ENCODE data around the gene NDUFV2. TPM values are rescaled to one million over a fixed set of nuclear protein-coding genes. Genes with fewer than 3 reads are reported as not detected.

NDUFV2 gene
- total RNA-seq, 1 donor, result 355 TPM

- Histone ChIP-seq H3K4me3 (ENCODE audit: low read length) (no peak overlapping the region), H3K27me3 (ENCODE audit: insufficient read depth, low read length) (no peaks in the 10 kb centered on the region)
These were observed 5.2 kb upstream of the NDUFV2 start for GRCh38 chr18:9097349-9097748.

DNA sequence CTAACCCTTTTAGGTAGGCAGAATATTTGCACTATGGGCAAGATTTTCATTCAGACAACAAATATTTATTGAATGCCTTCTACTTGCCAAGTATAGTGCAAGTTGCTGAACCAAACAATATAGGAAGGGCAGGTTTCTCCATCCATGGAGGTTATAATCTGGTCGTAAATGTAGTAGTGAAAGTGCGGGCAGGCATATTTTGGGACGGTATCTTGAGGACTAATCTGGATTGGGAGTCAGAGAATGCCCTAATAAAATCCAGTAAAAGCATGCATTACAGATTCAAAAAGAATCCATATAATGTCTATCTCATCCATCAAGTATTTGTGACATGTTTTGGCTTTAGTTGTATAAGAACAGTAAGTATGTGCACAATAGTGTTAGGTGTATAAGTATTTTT lies 1.7 kb upstream of the NDUFV2 start:
- no peaks in the 10 kb centered on the region for H3K9me3 ChIP-seq (ENCODE audit: low read depth, low read length)
- H3K4me3 ChIP-seq (ENCODE audit: low read length), result no peak overlapping the region
- H3K4me1 ChIP-seq (ENCODE audit: insufficient read depth, low read length), result peaks cover 32% of the 10 kb centered on the region
- H3K27me3 ChIP-seq (ENCODE audit: insufficient read depth, low read length), result no peaks in the 10 kb centered on the region

More at GRCh38 chr18:9097349-9097748, 5.2 kb upstream of the NDUFV2 start:
- H3K9me3 ChIP-seq (ENCODE audit: low read depth, low read length), result no peaks in the 10 kb centered on the region
- H3K4me1 ChIP-seq (ENCODE audit: insufficient read depth, low read length), result peaks cover 35% of the 10 kb centered on the region

GRCh38 chr18:9101730-9102507 lies 580 bp upstream of the NDUFV2 start:
- Histone ChIP-seq H3K4me1 (ENCODE audit: insufficient read depth, low read length) (peaks cover 41% of the 10 kb centered on the region), H3K9me3 (ENCODE audit: low read depth, low read length) (no peaks in the 10 kb centered on the region), H3K4me3 (ENCODE audit: low read length) (peak overlapping the region; percentile 83), H3K27me3 (ENCODE audit: insufficient read depth, low read length) (no peaks in the 10 kb centered on the region)

DNA sequence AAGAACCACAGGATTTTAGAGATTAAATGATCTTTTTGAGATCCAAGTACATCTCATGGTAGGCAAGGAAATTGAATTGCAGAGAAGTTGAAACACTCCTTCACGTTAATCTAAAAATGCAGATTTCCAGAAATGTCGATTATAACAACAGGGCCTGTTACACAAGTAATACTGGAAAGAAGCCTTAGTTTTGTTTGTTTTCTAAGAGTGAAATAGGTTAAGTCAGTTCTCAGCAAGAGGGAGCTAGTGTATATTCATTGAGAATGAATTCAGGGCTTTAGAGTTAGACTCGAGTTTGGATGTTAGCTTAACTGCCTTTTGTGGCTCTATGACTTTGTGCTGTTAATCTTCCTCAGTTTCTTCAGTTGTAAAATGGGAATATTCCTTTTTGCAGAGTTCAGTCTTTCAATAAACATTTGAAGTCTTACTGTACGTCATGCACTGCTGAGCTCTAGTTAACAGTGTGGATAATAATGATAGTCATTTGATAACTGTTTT lies 926 bp downstream of the NDUFV2 start:
- peaks cover 51% of the 10 kb centered on the region for H3K4me1 ChIP-seq (ENCODE audit: insufficient read depth, low read length)
- no peaks in the 10 kb centered on the region for H3K27me3 ChIP-seq (ENCODE audit: insufficient read depth, low read length)
- H3K9me3 ChIP-seq (ENCODE audit: low read depth, low read length), result no peaks in the 10 kb centered on the region
- H3K4me3 ChIP-seq (ENCODE audit: low read length), result peak overlapping the region; percentile 83

DNA sequence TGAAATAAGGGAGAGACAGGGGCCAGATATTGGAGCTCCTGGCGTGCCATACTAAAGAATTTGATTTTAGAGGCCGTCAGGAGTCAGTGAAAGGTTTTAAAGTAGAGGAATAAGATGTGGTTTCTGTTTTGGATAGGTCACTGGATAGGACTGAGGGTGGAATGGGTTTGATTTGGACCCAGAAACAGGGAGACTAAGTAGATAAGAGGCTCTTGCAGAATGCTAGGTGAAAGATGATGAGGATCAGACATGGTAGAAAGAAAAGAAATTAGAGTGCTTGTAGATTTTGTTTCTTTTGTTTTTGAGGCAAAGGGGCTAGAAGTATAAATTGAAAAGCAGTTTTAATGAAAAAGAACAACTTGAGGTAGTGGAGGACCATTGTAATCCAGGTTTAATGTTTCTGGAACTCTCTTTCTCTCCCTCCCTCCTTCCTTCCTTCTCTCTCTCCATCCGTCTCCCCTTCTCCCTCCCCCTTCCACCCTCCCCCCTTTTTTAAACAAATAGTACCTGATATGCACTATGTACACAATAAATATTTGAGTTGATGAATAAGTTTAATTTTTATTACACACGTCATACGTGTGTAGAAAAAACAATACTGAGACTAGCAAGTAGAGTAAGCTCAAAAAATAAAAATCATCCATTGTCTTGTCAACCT lies 1.9 kb downstream of the NDUFV2 start:
- Histone ChIP-seq H3K9me3 (ENCODE audit: low read depth, low read length) (no peaks in the 10 kb centered on the region), H3K4me3 (ENCODE audit: low read length) (peak overlapping the region; percentile 83), H3K27me3 (ENCODE audit: insufficient read depth, low read length) (no peaks in the 10 kb centered on the region), H3K4me1 (ENCODE audit: insufficient read depth, low read length) (peaks cover 60% of the 10 kb centered on the region)

DNA sequence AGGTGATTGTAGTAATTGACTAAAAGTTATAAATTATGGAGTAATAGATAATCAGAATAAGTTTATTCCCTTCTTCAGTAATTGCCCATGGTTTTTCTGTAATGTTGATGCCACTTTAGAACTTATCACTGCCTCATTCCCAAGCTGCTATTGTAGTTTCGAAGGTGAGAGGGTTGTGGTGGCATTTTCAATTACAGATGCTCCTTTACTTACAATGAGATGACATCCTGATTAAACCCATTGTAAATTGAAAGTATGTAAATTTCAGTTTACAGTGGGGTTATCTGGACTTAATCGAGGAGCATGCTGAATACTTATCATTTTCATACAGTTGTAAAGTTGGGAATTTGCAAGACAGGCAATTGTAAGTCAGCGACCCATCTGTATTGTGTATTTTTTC lies 2.9 kb downstream of the NDUFV2 start:
- Histone ChIP-seq H3K9me3 (ENCODE audit: low read depth, low read length) (no peaks in the 10 kb centered on the region), H3K4me1 (ENCODE audit: insufficient read depth, low read length) (peaks cover 69% of the 10 kb centered on the region), H3K4me3 (ENCODE audit: low read length) (no peak overlapping the region), H3K27me3 (ENCODE audit: insufficient read depth, low read length) (no peaks in the 10 kb centered on the region)

- peaks cover 73% of the 10 kb centered on the region for H3K4me1 ChIP-seq (ENCODE audit: insufficient read depth, low read length)
- H3K4me3 ChIP-seq (ENCODE audit: low read length), result no peak overlapping the region
- H3K27me3 ChIP-seq (ENCODE audit: insufficient read depth, low read length), result no peaks in the 10 kb centered on the region
- H3K9me3 ChIP-seq (ENCODE audit: low read depth, low read length), result no peaks in the 10 kb centered on the region
These were observed 3.6 kb downstream of the NDUFV2 start for GRCh38 chr18:9106094-9106493.

DNA sequence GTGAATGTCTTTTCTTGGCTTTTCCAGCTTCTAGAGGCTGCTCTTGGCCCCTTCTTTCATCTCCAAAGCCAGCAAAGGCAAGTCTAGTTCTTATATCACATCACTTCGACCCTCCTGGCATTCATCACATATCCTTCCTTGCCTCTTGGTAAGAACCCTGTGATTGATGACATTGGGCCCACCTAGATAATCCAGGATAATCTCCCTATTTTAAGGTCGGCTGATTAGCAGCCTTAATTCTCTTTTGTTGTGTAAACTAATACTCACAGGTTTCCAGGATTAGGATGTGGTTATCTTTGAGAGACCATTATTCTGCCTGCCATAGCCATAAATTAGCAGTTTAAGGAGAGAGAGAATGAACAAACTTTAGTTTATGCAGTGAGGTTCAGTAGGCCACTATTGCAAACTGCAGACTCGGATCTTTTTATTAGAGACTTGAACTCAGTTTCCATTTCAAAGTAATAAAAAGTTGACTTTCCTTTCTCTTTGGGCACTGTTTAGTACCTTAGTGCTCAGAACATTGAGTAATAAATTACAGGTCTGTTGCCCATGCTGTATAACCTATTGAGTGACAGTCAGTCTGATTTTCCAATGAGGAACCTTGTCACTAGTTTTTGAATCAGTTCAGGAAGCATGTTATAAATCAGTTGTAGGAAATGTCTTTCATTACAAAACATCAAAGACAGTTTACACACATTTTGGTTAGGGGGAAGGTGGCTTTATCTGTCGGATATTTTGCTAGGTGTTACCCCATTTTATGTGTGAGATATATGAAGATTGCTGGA lies 4.5 kb downstream of the NDUFV2 start:
- no peaks in the 10 kb centered on the region for H3K9me3 ChIP-seq (ENCODE audit: low read depth, low read length)
- no peaks in the 10 kb centered on the region for H3K27me3 ChIP-seq (ENCODE audit: insufficient read depth, low read length)
- no peak overlapping the region for H3K4me3 ChIP-seq (ENCODE audit: low read length)
- H3K4me1 ChIP-seq (ENCODE audit: insufficient read depth, low read length), result peaks cover 68% of the 10 kb centered on the region

GRCh38 chr18:9108911-9109310 lies 6.4 kb downstream of the NDUFV2 start:
- H3K9me3 ChIP-seq (ENCODE audit: low read depth, low read length), result no peaks in the 10 kb centered on the region
- no peak overlapping the region for H3K4me3 ChIP-seq (ENCODE audit: low read length)
- no peaks in the 10 kb centered on the region for H3K27me3 ChIP-seq (ENCODE audit: insufficient read depth, low read length)
- H3K4me1 ChIP-seq (ENCODE audit: insufficient read depth, low read length), result peaks cover 73% of the 10 kb centered on the region

- Histone ChIP-seq H3K9me3 (ENCODE audit: low read depth, low read length) (no peaks in the 10 kb centered on the region), H3K4me1 (ENCODE audit: insufficient read depth, low read length) (peaks cover 70% of the 10 kb centered on the region), H3K4me3 (ENCODE audit: low read length) (no peak overlapping the region), H3K27me3 (ENCODE audit: insufficient read depth, low read length) (no peaks in the 10 kb centered on the region)
These were observed 7.0 kb downstream of the NDUFV2 start for GRCh38 chr18:9109523-9109922.

- peaks cover 72% of the 10 kb centered on the region for H3K4me1 ChIP-seq (ENCODE audit: insufficient read depth, low read length)
These were observed 11.1 kb downstream of the NDUFV2 start for GRCh38 chr18:9113468-9114149.

GRCh38 chr18:9115984-9116383 lies 13.5 kb downstream of the NDUFV2 start:
- Histone ChIP-seq H3K27me3 (ENCODE audit: insufficient read depth, low read length) (no peaks in the 10 kb centered on the region), H3K4me1 (ENCODE audit: insufficient read depth, low read length) (peaks cover 61% of the 10 kb centered on the region), H3K4me3 (ENCODE audit: low read length) (no peak overlapping the region), H3K9me3 (ENCODE audit: low read depth, low read length) (no peaks in the 10 kb centered on the region)

More at GRCh38 chr18:9113468-9114149, 11.1 kb downstream of the NDUFV2 start:
- no peak overlapping the region for H3K4me3 ChIP-seq (ENCODE audit: low read length)
- no peaks in the 10 kb centered on the region for H3K27me3 ChIP-seq (ENCODE audit: insufficient read depth, low read length)
- H3K9me3 ChIP-seq (ENCODE audit: low read depth, low read length), result no peaks in the 10 kb centered on the region

DNA sequence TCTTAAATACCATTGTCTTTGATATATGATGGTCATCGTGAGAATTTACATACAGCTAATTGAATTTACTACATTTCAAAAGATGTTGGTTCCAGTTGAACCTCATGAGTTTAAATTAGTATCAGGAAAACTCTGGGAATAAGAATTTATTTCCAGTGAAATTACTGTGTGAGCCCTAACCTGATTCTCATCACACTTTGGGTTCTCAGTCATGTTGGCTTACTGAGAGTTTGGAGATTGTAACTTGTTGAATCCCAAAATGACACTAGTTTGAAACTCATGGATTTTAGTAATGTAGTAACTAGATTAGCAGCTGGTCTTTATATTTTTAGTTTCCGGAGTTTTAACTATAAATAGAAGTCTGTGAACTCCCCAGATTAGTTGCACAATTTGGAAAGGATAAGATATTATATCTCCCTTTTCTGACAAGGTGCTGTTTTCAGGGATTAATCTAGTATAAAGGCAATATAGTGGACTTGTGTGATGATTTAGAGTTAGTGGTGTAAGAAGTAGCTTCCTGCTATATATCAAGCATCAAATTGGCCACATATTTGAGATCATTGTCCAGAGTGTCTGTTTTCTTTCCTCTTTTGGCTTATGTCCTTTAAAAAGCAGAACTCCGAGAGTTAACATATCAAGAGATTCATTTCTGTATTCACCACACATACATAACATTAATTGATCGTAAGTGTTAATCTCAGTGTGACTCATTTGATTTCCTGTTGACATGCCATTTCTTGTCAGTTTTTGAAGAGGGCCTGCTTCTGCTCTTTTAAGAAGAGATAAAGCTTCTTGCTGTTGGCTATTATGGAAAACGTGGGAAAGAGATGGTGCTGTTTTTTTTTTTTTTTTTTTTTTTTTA lies 15.7 kb downstream of the NDUFV2 start:
- H3K27me3 ChIP-seq (ENCODE audit: insufficient read depth, low read length), result no peaks in the 10 kb centered on the region
- peaks cover 57% of the 10 kb centered on the region for H3K4me1 ChIP-seq (ENCODE audit: insufficient read depth, low read length)
- no peak overlapping the region for H3K4me3 ChIP-seq (ENCODE audit: low read length)
- no peaks in the 10 kb centered on the region for H3K9me3 ChIP-seq (ENCODE audit: low read depth, low read length)

DNA sequence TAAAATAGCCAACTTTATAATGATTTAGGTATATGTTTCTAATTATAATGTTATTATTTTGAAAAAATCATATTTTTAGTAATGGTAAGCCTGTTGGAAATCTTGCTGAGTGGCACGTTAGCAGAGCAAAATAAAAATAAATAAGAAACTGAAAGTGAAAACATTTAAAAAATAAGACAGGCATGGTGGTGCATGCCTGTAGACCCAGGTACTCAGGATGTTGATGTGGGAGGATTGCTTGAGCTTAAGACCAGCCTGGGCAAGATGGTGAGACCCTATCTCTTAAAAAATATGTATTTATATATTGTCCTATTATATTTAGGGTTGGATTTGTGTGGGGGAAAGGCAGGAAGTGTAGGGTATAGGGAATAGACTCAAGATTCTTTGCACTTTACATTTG lies 18.3 kb downstream of the NDUFV2 start:
- peaks cover 42% of the 10 kb centered on the region for H3K4me1 ChIP-seq (ENCODE audit: insufficient read depth, low read length)
- H3K9me3 ChIP-seq (ENCODE audit: low read depth, low read length), result no peaks in the 10 kb centered on the region
- no peak overlapping the region for H3K4me3 ChIP-seq (ENCODE audit: low read length)
- no peaks in the 10 kb centered on the region for H3K27me3 ChIP-seq (ENCODE audit: insufficient read depth, low read length)

All from mononuclear cell (primary cell).